ENCODE data around the gene MAGEA11. TPM values are rescaled to one million over a fixed set of nuclear protein-coding genes. Genes with fewer than 3 reads are reported as not detected.

Gene MAGEA11
- total and polyA plus RNA-seq, 9 of the 15 experiments (the other 6 are each of a cell fraction or from before 2014, with no cell fraction given), result 0.04 to 0.18 TPM; not detected in 7

DNA sequence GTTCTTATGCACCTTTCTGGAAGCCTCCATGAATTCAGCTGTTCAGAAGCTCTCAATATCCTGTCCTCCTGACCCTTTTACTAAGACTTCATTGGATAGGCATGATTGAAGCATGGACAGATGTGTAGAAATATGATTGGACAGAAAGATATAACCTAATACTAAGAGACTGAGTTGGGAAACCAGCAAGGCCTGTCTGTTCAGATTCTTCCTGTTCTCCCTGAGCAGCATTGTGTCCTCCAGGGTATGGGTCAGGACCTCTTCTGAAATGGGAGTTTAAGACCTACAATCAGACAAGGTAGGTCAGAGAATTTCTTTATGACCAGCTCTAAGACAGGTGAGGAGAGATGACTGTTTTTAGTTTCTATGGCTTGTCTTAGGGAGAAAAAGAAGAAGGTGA is 23.9 kb upstream of the MAGEA11 start:
- Histone ChIP-seq H3K27me3 (ENCODE audit: control insufficient read depth in 2 of 2, insufficient read depth in 2 of 2, low read length in 2 of 2) (peaks cover 0 to 4% of the 10 kb centered on the region in 2 experiments; a peak in 1 of 5 replicates), H4K20me1 (replicated peaks; ENCODE audit: control insufficient read depth, insufficient read depth, low read length) (no peaks in the 10 kb centered on the region), H2AFZ (ENCODE audit: low read depth, low read length) (no peak overlapping the region), H3K9me1 (ENCODE audit: control insufficient read depth, insufficient read depth, low read length) (no peaks in the 10 kb centered on the region), H3K9me3 (replicated peaks; ENCODE audit: control insufficient read depth, insufficient read depth, low read depth, low read length) (no peaks in the 10 kb centered on the region), H3K36me3 (ENCODE audit: control insufficient read depth, insufficient read depth, low read length) (no peaks in the 10 kb centered on the region), H3K79me2 (ENCODE audit: control insufficient read depth, insufficient read depth, low read length) (no peaks in the 10 kb centered on the region), H3K4me3 (no peak overlapping the region), H3K27ac (ENCODE audit: extremely low read depth, low read depth, low read length) (no peak overlapping the region), H3K9ac (ENCODE audit: insufficient read depth in 1 of 2, low read depth in 2 of 2, low read length in 2 of 2) (no peak overlapping the region), H3K4me2 (ENCODE audit: insufficient read depth, low read length) (no peak overlapping the region), H3K4me1 (replicated peaks in 1 of 2; ENCODE audit: control insufficient read depth in 2 of 2, insufficient read depth in 2 of 2, low read length in 2 of 2) (no peaks in the 10 kb centered on the region)
- intact Hi-C loops (cut with micrococcal nuclease), result no loop called here
- BruUV-seq (replicated peaks), result no TSS peak
- no peak for DNase-seq (ENCODE audit: extremely low read depth in 1 of 4, low spot score in 3 of 4)
- FAIRE-seq, result no peak
- ATAC-seq, result no peak
- in situ Hi-C loops (cut with MboI), result no loop called here
- ChIA-PET POLR2A (no interaction called here), CTCF (ENCODE audit: low intra/inter-chr PET ratio) (no interaction called here)
- TF ChIP-seq ATF7 (IDR thresholded peaks at IDR 0.05), result no peak
- TF ChIP-seq WHSC1 (IDR thresholded peaks at IDR 0.05; ENCODE audit: low read length), result no peak
- TF ChIP-seq, protein P1, sequence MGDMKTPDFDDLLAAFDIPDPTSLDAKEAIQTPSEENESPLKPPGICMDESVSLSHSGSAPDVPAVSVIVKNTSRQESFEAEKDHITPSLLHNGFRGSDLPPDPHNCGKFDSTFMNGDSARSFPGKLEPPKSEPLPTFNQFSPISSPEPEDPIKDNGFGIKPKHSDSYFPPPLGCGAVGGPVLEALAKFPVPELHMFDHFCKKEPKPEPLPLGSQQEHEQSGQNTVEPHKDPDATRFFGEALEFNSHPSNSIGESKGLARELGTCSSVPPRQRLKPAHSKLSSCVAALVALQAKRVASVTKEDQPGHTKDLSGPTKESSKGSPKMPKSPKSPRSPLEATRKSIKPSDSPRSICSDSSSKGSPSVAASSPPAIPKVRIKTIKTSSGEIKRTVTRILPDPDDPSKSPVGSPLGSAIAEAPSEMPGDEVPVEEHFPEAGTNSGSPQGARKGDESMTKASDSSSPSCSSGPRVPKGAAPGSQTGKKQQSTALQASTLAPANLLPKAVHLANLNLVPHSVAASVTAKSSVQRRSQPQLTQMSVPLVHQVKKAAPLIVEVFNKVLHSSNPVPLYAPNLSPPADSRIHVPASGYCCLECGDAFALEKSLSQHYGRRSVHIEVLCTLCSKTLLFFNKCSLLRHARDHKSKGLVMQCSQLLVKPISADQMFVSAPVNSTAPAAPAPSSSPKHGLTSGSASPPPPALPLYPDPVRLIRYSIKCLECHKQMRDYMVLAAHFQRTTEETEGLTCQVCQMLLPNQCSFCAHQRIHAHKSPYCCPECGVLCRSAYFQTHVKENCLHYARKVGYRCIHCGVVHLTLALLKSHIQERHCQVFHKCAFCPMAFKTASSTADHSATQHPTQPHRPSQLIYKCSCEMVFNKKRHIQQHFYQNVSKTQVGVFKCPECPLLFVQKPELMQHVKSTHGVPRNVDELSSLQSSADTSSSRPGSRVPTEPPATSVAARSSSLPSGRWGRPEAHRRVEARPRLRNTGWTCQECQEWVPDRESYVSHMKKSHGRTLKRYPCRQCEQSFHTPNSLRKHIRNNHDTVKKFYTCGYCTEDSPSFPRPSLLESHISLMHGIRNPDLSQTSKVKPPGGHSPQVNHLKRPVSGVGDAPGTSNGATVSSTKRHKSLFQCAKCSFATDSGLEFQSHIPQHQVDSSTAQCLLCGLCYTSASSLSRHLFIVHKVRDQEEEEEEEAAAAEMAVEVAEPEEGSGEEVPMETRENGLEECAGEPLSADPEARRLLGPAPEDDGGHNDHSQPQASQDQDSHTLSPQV (IDR thresholded peaks at IDR 0.05), result no peak
- TF ChIP-seq, protein P2, sequence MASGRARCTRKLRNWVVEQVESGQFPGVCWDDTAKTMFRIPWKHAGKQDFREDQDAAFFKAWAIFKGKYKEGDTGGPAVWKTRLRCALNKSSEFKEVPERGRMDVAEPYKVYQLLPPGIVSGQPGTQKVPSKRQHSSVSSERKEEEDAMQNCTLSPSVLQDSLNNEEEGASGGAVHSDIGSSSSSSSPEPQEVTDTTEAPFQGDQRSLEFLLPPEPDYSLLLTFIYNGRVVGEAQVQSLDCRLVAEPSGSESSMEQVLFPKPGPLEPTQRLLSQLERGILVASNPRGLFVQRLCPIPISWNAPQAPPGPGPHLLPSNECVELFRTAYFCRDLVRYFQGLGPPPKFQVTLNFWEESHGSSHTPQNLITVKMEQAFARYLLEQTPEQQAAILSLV (tag; IDR thresholded peaks at IDR 0.05), result no peak
- TF ChIP-seq CCAR2 (IDR thresholded peaks at IDR 0.05; ENCODE audit: low read depth, low read length), result no peak
- TF ChIP-seq CBX2 (IDR thresholded peaks at IDR 0.05; ENCODE audit: insufficient read depth, low read length, poor library complexity, severe bottlenecking), result no peak
- no peak for TF ChIP-seq U2AF2 (optimal IDR thresholded peaks at IDR 0.05; ENCODE audit: low read depth, low read length)
- no peak for TF ChIP-seq FOXJ3 (CRISPR knock-in tag; IDR thresholded peaks at IDR 0.05)
- no peak for TF ChIP-seq BRCA1 (IDR thresholded peaks at IDR 0.05)
- no peak for TF ChIP-seq BRCA1 (CRISPR knock-in tag; IDR thresholded peaks at IDR 0.05)
- TF ChIP-seq, protein P3, sequence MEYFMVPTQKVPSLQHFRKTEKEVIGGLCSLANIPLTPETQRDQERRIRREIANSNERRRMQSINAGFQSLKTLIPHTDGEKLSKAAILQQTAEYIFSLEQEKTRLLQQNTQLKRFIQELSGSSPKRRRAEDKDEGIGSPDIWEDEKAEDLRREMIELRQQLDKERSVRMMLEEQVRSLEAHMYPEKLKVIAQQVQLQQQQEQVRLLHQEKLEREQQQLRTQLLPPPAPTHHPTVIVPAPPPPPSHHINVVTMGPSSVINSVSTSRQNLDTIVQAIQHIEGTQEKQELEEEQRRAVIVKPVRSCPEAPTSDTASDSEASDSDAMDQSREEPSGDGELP (CRISPR knock-in tag; IDR thresholded peaks at IDR 0.05; ENCODE audit: borderline replicate concordance), result no peak
- no peak for TF ChIP-seq PHF21A (IDR thresholded peaks at IDR 0.05; ENCODE audit: borderline replicate concordance, low read depth)
- TF ChIP-seq, protein P4, sequence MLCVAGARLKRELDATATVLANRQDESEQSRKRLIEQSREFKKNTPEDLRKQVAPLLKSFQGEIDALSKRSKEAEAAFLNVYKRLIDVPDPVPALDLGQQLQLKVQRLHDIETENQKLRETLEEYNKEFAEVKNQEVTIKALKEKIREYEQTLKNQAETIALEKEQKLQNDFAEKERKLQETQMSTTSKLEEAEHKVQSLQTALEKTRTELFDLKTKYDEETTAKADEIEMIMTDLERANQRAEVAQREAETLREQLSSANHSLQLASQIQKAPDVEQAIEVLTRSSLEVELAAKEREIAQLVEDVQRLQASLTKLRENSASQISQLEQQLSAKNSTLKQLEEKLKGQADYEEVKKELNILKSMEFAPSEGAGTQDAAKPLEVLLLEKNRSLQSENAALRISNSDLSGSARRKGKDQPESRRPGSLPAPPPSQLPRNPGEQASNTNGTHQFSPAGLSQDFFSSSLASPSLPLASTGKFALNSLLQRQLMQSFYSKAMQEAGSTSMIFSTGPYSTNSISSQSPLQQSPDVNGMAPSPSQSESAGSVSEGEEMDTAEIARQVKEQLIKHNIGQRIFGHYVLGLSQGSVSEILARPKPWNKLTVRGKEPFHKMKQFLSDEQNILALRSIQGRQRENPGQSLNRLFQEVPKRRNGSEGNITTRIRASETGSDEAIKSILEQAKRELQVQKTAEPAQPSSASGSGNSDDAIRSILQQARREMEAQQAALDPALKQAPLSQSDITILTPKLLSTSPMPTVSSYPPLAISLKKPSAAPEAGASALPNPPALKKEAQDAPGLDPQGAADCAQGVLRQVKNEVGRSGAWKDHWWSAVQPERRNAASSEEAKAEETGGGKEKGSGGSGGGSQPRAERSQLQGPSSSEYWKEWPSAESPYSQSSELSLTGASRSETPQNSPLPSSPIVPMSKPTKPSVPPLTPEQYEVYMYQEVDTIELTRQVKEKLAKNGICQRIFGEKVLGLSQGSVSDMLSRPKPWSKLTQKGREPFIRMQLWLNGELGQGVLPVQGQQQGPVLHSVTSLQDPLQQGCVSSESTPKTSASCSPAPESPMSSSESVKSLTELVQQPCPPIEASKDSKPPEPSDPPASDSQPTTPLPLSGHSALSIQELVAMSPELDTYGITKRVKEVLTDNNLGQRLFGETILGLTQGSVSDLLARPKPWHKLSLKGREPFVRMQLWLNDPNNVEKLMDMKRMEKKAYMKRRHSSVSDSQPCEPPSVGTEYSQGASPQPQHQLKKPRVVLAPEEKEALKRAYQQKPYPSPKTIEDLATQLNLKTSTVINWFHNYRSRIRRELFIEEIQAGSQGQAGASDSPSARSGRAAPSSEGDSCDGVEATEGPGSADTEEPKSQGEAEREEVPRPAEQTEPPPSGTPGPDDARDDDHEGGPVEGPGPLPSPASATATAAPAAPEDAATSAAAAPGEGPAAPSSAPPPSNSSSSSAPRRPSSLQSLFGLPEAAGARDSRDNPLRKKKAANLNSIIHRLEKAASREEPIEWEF (CRISPR knock-in tag; IDR thresholded peaks at IDR 0.05), result no peak

All from K562 (cell line).